Activated CD4-positive, alpha-beta T cell treated with anti-CD3 and anti-CD28 coated beads, Interleukin-2, amount 50 U/mL, for 4 hours (primary cell): ENCODE measurements around the gene CT47C1.

Source experiments
- DNase-seq, 2 experiments: peaks; one replicate each; pipeline ENCODE4 v3.0.0-alpha.2; 2020

The CT47C1 gene

DNA sequence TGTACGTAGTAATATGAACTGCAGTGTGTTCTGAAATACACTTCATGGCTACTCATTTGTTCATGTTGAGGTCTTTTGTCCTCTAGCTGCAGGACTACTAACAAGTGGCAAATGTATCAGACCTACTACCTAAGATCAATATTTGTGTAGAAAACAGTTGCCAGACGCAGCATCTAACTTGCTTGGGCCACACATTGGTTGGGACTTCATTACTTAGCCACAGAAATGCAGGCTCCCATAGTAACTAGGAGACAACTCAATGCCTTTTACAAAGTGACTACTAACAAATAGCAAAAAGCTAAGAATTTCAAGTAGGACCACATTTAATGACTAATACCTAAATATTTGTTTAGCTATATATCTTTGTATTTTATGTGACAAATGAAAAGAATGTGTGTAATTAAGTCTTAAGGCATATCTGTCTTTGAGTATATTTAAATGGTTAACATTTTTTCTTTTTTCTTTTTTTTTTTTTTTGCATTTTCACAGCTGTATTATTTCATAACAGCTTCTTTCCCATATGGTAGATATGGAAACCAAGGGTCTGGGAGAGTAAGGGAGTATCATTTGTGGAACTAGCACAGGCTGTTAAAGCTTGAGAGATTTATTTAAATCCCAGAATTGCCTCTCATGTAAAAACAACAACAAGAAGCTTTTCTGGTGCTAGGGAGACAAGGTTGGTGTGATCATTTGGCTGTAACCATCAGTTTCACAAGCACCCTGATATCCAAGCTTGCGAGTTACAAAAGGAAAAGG, 2.7 kb downstream of the CT47C1 start:
- no peak for DNase-seq

DNA sequence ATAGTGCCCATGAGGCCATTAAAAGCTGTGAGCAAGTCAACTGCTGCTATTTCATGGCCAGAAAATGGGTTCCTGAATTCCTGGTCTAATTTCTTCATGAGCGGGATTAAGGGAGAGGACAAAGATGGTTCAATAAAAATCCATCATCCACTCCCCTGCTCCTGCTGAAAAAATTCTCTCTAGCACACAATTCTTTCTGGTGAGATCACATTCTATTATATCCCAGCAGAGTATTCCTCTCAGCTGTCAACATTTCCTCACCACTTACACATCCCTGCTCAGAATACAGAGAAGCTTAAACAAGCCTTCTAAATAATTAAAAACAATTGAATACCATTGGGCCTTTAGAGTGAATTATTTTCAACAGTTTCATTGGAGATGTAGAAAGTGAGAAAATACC, 9.5 kb downstream of the CT47C1 start:
- no peak for DNase-seq

DNA sequence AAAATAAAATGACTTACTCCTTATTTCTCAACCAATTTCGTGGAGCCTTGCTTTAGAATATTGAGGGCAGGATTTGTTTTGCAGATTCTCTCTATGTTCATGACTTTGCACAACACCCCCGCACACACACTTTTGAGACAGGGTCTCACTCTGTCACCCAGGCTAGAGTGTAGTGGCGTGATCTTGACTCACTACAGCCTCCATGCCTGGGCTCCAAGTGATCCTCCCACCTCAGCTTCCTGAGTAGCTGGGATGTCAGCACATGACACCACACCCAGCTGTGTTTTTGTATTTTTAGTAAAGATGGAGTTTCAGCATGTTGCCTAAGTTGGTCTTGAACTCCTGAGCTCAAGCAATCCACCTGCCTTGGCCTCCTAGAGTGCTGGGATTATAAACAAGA, 12.0 kb downstream of the CT47C1 start:
- DNase-seq: no peak

DNA sequence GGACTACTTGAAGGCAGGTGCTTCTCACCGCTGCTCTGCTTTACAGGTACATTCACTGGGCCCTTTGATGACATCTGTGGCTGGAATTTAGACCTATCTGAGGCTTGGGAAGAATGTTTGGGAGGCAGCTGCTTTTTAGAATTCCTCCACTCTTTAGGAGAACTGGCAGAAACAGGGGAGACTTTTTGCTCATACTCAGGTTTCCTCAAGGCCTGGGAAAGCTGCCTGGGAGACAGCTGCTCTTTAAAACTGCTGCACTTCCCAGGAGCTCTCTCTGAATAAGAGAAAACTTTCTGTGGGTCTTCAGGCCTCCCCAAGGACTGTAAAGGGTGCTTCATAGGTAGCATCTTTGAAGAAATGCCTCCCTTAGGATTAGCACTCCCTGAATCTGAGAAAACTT, 14.3 kb downstream of the CT47C1 start:
- DNase-seq: no peak

DNA sequence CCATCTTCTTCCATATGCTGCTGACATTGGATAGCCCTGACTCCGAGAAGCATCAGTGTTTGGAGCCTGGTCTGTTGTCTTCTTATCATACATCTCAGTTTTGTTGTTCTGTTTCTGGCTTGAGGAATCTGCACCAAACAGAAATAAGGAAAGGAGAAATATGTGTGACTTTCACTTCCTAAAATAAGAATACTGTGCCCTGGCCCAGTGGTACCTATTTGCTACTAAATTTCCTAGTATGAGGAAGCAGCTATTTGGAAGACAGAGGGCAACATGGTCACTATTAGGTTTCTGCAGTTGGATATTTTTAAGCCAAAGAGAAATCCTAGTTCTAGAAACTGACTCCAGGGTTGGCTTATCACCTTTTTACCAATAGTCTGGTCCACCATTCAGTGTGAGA, 16.8 kb downstream of the CT47C1 start:
- DNase-seq: no peak

DNA sequence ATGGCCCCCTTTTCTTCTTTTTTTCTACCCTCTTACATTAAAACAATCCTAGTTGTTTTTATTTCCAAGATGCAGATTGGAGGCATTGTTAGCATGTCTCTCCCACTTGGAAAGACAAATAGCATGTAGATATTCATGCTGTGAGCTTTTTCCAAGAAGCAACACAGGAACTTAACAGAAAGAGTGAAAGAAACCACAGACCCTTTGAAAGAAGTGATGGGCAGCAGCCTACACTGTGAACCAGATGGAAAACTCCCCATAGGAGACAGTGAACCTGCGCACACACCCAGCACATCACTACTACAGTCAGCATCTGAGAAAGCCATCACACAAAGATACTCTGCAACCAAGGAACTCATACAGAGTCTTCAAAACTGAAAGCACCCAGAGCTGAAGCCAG, 17.8 kb downstream of the CT47C1 start:
- no peak for DNase-seq

DNA sequence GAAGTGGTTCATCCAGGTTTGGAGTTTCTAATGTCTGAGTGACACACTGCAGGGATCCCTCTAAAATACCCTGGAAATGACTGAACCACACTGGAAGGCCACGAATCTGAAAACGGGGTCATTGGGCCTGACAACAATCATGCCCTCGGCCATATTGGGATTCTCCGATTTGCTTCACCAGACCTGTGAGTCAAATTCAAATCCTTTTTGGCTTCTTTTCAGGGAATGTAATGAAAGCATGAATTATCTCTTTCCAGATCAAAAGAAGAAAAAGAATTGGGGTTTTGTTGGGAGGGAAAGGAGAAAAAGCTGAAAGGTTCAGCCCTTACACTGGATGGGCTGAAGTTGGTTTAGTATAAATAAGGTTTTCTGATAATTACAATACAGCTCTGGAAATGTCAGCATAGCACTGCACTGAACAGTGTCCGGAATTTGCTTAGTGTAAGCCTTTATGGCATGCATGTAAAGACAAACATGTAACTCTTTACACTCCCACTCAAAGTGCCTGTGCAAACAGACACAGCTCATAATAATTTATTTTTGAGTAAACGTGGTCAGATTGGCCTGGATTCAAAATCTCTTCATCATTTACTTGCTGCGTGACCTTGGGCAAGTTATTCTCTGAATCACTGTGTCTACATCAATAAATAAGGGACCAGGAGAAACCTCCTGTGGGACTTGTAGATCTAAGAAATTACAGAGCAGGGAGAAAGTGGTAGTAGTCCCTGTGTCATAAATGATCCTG, 21.4 kb downstream of the CT47C1 start:
- DNase-seq: no peak

DNA sequence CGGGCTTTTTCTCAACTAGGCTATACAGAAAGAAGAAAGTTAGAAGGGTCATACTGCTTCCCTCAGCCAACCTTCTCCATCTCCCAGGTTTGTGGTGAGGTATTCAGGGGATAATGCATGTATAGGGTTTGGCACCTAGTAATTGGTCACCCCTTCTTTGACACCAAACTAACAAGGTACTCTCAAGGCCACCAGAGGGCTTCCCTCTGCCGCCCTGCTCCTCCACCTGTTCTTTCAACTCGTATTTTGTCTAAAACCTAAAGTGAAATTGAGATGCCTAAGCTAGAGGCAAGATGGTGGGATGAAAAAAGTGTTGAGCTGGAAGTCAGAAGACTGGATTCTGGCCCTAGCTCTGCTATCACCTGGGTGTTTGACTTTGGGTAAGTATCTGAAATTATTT, 22.0 kb downstream of the CT47C1 start:
- no peak for DNase-seq

DNA sequence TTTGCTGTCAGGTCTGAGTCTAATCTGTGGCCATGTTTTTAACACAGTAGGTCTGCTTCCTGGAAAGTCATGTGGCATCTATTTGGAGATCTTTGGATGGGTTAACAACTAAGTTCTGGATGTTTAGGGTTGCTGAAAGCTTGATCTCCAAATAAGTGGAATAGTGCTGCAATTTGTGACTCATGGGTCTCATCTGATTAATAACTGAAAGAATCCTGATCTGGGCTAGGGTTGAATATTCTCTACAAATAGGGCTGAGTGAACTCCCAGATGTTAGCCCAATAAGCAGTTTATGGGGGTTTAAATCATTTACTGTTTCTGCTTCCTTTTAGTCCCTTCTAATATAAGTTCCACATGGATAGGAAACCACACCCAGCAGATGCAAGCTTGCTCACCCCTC, 23.1 kb downstream of the CT47C1 start:
- DNase-seq: no peak

DNA sequence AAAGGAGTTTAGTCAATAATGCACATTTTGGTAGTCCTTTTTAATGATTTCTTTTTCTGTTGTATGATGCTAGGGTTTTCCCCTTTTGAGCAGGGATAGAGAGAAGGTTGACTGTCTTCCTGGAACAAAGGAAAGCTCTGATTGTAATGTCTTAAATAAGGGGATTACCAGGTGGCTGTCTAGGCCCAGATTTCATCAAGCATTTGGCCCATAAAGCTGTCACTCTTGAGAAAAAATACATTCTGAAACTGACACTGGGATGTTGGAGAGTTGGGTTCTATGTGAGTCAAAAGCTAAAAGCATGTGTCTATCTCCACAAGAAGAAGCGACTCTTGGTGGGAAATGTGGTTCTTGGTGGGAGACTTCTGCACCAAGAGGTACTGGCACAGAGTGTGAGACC, 28.4 kb downstream of the CT47C1 start:
- DNase-seq: no peak

DNA sequence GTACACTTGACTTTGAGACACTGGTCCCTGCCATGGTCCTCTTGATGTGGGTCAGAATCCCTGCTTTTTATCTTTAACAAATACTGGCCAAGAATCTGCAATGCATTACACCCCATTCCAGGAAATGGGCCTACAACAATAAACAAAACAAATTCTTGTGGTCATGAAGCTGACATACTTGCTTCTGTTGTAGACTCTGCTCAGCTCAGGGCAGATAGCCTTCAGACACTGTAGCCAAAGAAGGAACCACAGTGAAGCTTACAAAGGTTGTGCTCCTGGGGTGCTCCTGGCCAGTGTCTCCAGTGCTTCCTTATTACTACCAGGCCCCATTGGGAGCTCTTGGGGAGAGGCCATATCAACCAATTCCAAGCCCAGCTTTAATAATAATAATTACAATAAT, 33.0 kb downstream of the CT47C1 start:
- DNase-seq: no peak

DNA sequence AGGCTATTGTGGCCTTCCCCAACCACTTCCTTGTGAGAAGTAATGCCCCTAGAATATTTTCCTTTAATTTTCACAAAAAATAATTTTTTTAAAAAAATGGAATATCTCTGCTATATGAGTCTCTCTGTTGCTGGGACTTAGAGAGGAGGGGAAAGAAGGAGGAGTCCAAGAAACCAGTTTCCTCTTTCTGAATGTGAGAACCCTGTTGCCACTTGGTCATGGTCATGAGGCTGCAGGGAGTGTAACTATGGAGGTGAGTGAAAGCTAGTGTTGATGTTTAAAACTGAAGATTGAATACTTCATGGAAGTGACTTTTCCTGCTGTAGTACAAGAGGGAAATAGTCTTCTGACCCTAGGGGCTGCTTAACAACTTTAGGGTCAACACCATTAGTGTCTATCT, 34.4 kb downstream of the CT47C1 start:
- no peak for DNase-seq

DNA sequence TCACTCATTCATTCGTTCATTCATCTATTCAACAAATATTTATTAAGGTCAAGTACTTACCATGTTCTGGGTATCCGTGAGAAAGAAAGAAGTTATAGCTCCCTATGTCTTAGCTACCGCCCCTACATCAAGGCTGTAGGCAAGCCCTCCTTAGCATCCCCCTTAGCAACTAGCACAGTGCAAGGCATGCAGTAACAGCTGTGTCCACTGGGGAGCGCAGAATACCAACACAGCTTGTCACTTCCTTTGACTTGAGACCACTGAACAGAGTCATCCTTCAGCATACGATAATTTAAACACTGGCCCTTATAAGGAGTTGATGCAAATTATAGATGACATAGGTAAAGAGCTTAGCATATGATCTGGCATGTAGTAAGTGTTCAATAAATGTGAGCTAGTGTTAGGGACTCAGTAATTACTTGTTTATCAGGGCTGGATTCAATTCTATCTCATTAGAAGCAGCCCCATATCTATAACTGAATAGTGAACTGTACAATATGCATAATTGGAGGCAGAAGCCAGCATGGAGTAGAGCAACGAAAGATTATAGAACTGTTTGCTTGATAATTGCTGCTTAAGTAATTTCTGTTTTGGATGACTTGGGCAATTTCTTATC, 46.1 kb downstream of the CT47C1 start:
- DNase-seq: peak; percentile 21 to 32

DNA sequence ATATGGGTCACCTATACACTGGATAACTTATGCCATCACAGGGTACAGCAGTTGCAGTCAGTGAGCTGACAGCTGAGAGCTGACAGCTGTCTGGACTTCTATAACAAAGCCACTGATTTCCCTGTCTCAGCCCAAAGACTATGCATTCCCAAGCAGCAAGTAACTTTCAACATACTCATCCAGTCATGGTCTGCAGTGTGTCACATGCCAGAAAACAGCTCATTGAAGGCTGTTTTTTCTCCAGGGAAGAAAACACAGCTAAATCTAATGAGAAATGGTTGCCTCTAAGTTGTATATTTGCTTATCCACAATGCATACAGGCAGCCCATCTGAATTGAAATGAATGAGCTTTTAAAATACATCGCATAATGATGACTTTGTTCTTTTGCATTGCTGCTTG, 48.5 kb downstream of the CT47C1 start:
- DNase-seq: no peak
